NCI-H2029 treated with DMSO at 0.1 percent for 48 hours (cell line): ENCODE data around the gene ADH7.
"Not testable (repeated sequence)": the region's sequence is repeated elsewhere in the genome, so short reads cannot be mapped to it uniquely, and the experiment has no call there.

ENCODE experiments used
- DNase-seq: peaks from one replicate; lab custom pipeline; 2025; lab: John Stamatoyannopoulos, UW

The ADH7 gene

DNA sequence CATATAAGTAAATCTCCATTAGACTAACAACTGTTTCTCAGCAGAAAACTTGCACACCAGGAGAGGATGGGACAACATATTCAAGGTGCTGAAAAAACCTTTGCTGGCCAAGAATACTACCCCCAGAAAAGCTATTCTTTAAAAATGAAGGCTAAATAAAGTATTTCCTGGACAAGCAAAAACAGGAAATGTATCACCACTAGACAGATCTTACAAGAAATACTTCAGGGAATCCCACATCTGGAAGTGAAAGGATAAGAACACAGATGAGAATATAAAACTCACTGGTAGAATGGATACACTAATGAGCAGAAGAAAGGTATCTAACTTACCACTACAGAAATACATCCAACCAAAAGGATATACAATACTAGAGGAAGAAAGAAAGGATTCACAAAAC, 55.6 kb downstream of the ADH7 start:
- DNase-seq: no peak

DNA sequence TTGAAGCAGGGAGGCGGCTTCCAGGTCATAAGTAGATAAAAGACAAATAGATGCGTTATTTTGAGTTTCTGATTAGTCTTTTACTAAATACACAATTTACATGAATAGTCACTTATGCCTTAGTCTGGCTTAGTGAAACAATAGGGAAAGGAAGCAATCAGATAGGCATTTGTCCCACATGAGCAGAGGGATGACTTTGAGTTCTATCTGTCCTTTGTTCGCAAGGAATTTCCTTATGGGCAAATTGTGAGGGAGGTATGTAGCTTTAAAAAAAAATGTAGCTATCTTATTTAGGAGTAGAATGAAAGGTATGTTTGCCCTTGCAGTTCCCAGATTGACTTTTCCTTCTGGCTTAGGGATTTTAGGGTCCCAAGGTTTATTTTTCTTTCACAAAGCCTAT, 56.3 kb downstream of the ADH7 start:
- no peak for DNase-seq

DNA sequence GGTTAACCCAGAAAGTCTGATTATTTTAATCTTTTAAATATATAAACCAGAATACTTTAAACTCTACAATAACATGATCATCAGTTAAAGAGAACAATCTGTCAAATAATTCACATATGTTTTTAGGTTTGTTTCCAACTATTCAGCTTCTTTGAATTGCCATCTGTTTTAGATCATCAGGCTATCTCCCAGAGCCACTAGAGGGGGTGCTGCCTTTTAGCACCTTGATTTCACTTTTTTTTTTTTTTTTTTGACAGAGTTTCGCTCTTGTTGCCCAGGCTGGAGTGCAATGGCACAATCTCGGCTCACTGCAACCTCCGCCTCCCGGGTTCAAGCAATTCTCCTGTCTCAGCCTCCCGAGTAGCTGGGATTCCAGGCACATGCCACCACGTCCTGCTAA, 57.8 kb downstream of the ADH7 start:
- DNase-seq: not testable (repeated sequence)

DNA sequence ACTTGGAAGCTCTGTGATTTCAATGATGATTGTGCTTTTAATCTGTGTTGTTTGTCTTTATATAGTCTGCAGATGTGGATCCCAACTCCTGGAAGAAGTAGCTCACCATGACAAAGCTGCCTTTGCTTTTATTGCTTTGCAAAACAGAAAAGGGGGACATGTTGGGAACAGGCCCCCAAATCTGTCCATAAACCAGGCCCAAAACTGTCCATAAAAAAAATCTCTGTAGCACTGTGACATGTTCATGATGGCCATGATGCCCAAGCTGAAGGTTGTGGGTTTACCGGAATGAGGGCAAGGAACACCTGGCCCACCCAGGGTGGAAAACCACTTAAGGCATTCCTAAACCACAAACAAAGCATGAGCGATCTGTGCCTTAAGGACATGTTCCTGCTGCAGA, 62.7 kb downstream of the ADH7 start:
- DNase-seq: not testable (repeated sequence)

DNA sequence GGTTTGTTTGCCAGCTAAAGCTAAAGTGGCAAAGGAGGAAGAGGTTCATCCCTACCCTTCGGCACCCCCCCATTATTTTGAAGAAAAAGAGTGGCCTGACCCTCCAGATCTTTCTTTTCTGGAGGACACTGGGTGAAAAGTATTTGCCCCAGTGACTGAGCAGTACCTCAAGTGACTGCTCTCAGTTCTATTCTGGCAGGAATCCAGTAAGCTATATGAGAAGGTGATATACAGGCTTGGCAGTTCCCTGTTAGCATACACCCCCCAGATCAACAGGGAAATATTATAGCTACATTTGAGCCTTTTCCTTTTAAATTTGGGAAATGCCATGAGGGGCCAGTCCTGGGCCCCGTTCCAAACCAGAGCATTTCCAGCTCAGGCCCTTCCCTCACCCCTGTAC, 67.3 kb downstream of the ADH7 start:
- not testable (repeated sequence) for DNase-seq

DNA sequence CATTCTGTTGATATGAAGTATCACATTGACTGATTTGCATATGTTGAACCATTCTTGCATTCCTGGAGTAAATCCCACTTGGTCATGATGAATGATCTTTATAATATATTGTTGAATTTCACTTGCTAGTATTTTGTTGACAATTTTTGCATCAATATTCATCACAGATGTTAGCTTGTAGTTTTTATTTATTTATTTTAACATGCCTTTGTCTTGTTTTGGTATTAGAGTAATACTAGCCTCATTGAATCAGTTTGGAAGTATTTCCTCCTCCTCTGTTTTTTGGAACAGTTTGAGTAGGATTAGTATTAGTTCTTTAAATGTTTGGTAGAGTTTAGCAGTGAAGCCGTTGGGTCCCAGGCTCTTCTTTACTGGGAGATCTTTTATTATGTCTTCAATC, 68.7 kb downstream of the ADH7 start:
- no peak for DNase-seq

DNA sequence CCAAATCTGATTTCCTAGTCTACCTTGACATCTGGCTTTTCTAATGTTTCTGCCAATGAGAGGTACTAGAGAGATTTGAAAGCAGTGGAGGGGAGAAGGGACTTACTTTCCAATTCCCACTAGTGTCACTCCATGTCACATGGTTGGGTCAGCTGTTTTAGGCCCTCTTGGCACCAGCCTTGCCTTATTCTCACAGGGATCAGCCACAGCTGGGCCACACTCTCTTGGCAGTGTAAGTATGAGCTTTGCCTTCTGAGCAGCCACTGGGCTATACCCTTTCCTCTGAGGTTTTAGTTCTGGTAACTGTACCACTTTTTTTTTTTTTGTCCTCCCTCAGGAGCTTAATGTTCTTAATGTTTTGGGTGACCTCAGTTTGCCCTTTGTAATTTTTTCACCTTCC, 72.4 kb downstream of the ADH7 start:
- no peak for DNase-seq
